Aorta (tissue), 5 donors: ENCODE results near the gene TMEM271. TPM values are rescaled to one million over a fixed set of nuclear protein-coding genes. Genes with fewer than 3 reads are reported as not detected.
A peak's percentile ranks its signal among the peaks of the same experiment; 100 is the strongest.

ENCODE experiments used
- ATAC-seq: fragments of 200-7000 bp; cut with Tn5 transposase; one replicate; pipeline ENCODE4 v1.9.1; 2022; ENCODE audit warnings: moderate library complexity; ENCODE audit not compliant: low FRiP score
- DNase-seq, 2 donors: peaks; one replicate each; pipeline ENCODE4 v3.0.0-alpha.2; 2020
- H3K27ac ChIP-seq, 2 donors: one replicate each; pipeline ENCODE4 v1.5.1; 2013; ENCODE audit warnings: low read length in 2 of 2, mild to moderate bottlenecking in 2 of 2, moderate library complexity in 2 of 2, control low read depth in 1 of 2, inconsistent platforms in 1 of 2, low read depth in 1 of 2
- H3K27me3 ChIP-seq, 2 donors: one replicate each; pipeline ENCODE4 v1.6.1; 2013; ENCODE audit warnings: control low read depth in 1 of 2, low read length in 1 of 2, mild to moderate bottlenecking in 1 of 2, moderate library complexity in 1 of 2; ENCODE audit not compliant: insufficient read depth in 2 of 2, control insufficient read depth in 1 of 2
- H3K36me3 ChIP-seq, 2 donors: one replicate each; pipeline ENCODE4 v1.6.1; 2013; ENCODE audit warnings: control low read depth in 1 of 2, low read length in 1 of 2, mild to moderate bottlenecking in 1 of 2; ENCODE audit not compliant: insufficient read depth in 2 of 2, control insufficient read depth in 1 of 2
- H3K4me1 ChIP-seq, 2 donors: one replicate each; pipeline ENCODE4 v1.6.1; 2013; ENCODE audit warnings: low read length in 2 of 2, control low read depth in 1 of 2, mild to moderate bottlenecking in 1 of 2, moderate library complexity in 1 of 2; ENCODE audit not compliant: insufficient read depth in 2 of 2, control insufficient read depth in 1 of 2
- H3K4me3 ChIP-seq, 2 donors: one replicate each; pipeline ENCODE4 v1.5.1; 2013; ENCODE audit warnings: low read length in 2 of 2, control low read depth in 1 of 2, mild to moderate bottlenecking in 1 of 2
- H3K9me3 ChIP-seq: one replicate; pipeline ENCODE4 v1.6.1; 2013; ENCODE audit warnings: mild to moderate bottlenecking, low read length; ENCODE audit not compliant: control insufficient read depth
- WGBS, 2 donors: extraction: QIAGEN DNeasy Blood & Tissue Kit; methylation state at CpG; one replicate each; pipeline ENCODE4 v1.1.7; 2013; 5-methylcytosine and 5-hydroxymethylcytosine counted together
- intact Hi-C, 2 donors: fragments of 100-400 bp; cut with DNase I; formaldehyde crosslinking; loops; one replicate each; pipeline versions ENCODE4 v1.14.2 to v1.15.0; 2022
- polyA plus RNA-seq, 2 donors: library from polyadenylated mRNA; stranded (reverse); fragments of 200-250 nt; gene quantifications; one replicate each; pipeline ENCODE4 v1.2.3, GENCODE V29; 2013
- total RNA-seq, 2 donors: library from RNA; stranded (reverse); fragmentation: NEBNext Ultra II Directional; extraction: Animal tissue kit (Norgen Biotek cat#: 25700); gene quantifications; one replicate each; pipeline ENCODE4 v1.2.1, GENCODE V29; 2021
- donor health status: healthy with polysubstance abuse.
- donor health status: Bipolar disorder and iron deficiency.
- donor health status: DM: no; HTN: no; CAD: no.
- donor health status: DM: no; HTN: no; CAD: no.
- donor health status: DM: yes; HTN: yes; CAD: no.

Gene TMEM271
- total and polyA plus RNA-seq, 4 donors: not detected

- Histone ChIP-seq H3K27me3 (no peaks in the 10 kb centered on the region), H3K27ac (no peak overlapping the region), H3K4me3 (no peak overlapping the region), H3K4me1 (no peaks in the 10 kb centered on the region), H3K36me3 (no peaks in the 10 kb centered on the region), H3K9me3 (no peaks in the 10 kb centered on the region)
- intact Hi-C loops: no loop called here
- DNase-seq (no peak), ATAC-seq (no peak)
- WGBS, 2 donors: 77 to 80% methylated on average over 5 of the region's 5 CpGs
Measured at GRCh38 chr4:545612-546011, 30.5 kb downstream of the TMEM271 start.

- Histone ChIP-seq H3K27me3 (no peaks in the 10 kb centered on the region), H3K36me3 (no peaks in the 10 kb centered on the region), H3K27ac (no peak overlapping the region), H3K4me1 (no peaks in the 10 kb centered on the region), H3K9me3 (no peaks in the 10 kb centered on the region), H3K4me3 (no peak overlapping the region)
- no peak for DNase-seq
- no peak for ATAC-seq
- WGBS, 2 donors: 82 to 90% methylated on average over 9 of the region's 9 CpGs
- intact Hi-C loops: no loop called here
Measured at GRCh38 chr4:544386-545105, 31.5 kb downstream of the TMEM271 start.

- H3K27ac ChIP-seq: no peak overlapping the region
- H3K27me3 ChIP-seq: no peaks in the 10 kb centered on the region
- 92 to 93% methylated on average over 3 of the region's 3 CpGs for WGBS, 2 donors
- no peak overlapping the region for H3K4me3 ChIP-seq
- intact Hi-C loops: no loop called here
- no peak for ATAC-seq
- no peaks in the 10 kb centered on the region for H3K9me3 ChIP-seq
- DNase-seq: no peak
- no peaks in the 10 kb centered on the region for H3K4me1 ChIP-seq
- no peaks in the 10 kb centered on the region for H3K36me3 ChIP-seq
Measured at GRCh38 chr4:541271-541670, 34.8 kb downstream of the TMEM271 start.

GRCh38 chr4:538542-539142 is 37.5 kb downstream of the TMEM271 start:
- Histone ChIP-seq H3K4me3 (no peak overlapping the region), H3K27me3 (no peaks in the 10 kb centered on the region), H3K4me1 (no peaks in the 10 kb centered on the region), H3K36me3 (peaks cover 0 to 8% of the 10 kb centered on the region in 2 donors), H3K9me3 (no peaks in the 10 kb centered on the region), H3K27ac (no peak overlapping the region)
- WGBS, 2 donors: 95 to 96% methylated on average over 8 of the region's 8 CpGs
- intact Hi-C loops: no loop called here
- ATAC-seq: no peak
- peak in 1 of 2 donors; percentile 26 for DNase-seq

GRCh38 chr4:537436-538264 is 38.4 kb downstream of the TMEM271 start:
- Histone ChIP-seq H3K9me3 (no peaks in the 10 kb centered on the region), H3K27me3 (no peaks in the 10 kb centered on the region), H3K27ac (no peak overlapping the region), H3K36me3 (peaks cover 0 to 8% of the 10 kb centered on the region in 2 donors), H3K4me3 (no peak overlapping the region), H3K4me1 (no peaks in the 10 kb centered on the region)
- ATAC-seq (no peak), DNase-seq (peak in 1 of 2 donors; percentile 73)
- intact Hi-C loops: no loop called here
- WGBS, 2 donors: 93 to 95% methylated on average over 20 to 21 of the region's 21 CpGs

- peak in 1 of 2 donors; percentile 72 for DNase-seq
- Histone ChIP-seq H3K4me3 (no peak overlapping the region), H3K27ac (no peak overlapping the region), H3K4me1 (no peaks in the 10 kb centered on the region), H3K27me3 (no peaks in the 10 kb centered on the region), H3K36me3 (peaks cover 0 to 8% of the 10 kb centered on the region in 2 donors), H3K9me3 (no peaks in the 10 kb centered on the region)
- WGBS, 2 donors: 94 to 95% methylated on average over 36 of the region's 36 CpGs
- intact Hi-C loops: no loop called here
- ATAC-seq: no peak
Measured at GRCh38 chr4:536351-536972, 39.6 kb downstream of the TMEM271 start.

GRCh38 chr4:535924-536281 is 40.2 kb downstream of the TMEM271 start:
- Histone ChIP-seq H3K4me3 (no peak overlapping the region), H3K27ac (no peak overlapping the region), H3K36me3 (peaks cover 0 to 8% of the 10 kb centered on the region in 2 donors), H3K27me3 (no peaks in the 10 kb centered on the region), H3K9me3 (no peaks in the 10 kb centered on the region), H3K4me1 (no peaks in the 10 kb centered on the region)
- DNase-seq (peak in 1 of 2 donors; percentile 66), ATAC-seq (no peak)
- WGBS, 2 donors: 95 to 96% methylated on average over 23 of the region's 23 CpGs
- intact Hi-C loops: no loop called here

- 96 to 97% methylated on average over 38 to 39 of the region's 39 CpGs for WGBS, 2 donors
Measured at GRCh38 chr4:535181-535923, 40.7 kb downstream of the TMEM271 start.

More at GRCh38 chr4:535181-535923, 40.7 kb downstream of the TMEM271 start:
- intact Hi-C loops: no loop called here
- Histone ChIP-seq H3K27ac (no peak overlapping the region), H3K4me1 (no peaks in the 10 kb centered on the region), H3K36me3 (peaks cover 0 to 8% of the 10 kb centered on the region in 2 donors), H3K27me3 (no peaks in the 10 kb centered on the region), H3K9me3 (no peaks in the 10 kb centered on the region), H3K4me3 (no peak overlapping the region)
- ATAC-seq (no peak), DNase-seq (no peak)
